HG02571 (cell line): ENCODE measurements around the gene RAB7B.

Experiments used
- ATAC-seq: cut with Tn5 transposase; IDR thresholded peaks from one replicate; pipeline ENCODE4 v1.9.1; 2021; ENCODE audit warnings: mild to moderate bottlenecking, moderate library complexity; ENCODE audit not compliant: unreplicated experiment

The RAB7B gene

DNA sequence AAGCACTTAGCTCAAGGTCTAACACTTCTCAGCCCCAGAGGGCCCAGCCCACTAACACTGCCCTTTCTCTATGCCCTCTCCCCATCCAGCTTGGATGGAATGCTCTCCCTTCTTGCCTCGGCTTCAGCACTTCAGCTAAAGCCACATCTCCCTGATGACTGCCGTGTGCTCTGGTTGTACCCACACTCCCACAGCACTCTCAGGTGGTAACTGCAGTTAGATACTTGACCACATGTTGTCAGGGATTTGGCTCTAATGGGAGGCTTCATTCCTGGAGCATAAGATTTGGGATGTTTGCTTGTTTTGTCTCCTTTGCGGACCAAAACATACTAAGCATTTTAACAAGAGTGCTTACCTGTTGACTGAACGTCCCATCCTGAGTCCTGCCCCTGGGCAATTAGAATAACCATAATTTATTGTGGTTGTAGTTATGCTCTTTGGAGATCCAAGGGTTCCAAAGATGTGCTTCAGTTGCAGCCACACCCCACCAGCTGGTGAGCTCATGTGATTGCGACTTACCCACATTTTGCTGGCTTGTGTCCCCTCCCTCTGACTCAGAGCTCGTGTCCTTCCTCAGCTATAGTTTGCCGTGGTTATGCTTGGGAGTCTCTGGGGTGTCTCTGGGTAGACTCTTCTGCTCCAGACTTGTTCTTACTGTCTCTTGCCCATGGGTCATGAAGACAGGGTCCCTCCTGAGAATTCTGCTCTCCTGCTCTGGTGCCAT is 52.2 kb downstream of the RAB7B start:
- ATAC-seq: no peak

- ATAC-seq: no peak
Measured at GRCh38 chr1:205950280-205950679, 52.9 kb downstream of the RAB7B start.

- no peak for ATAC-seq
Measured at GRCh38 chr1:205949753-205950152, 53.4 kb downstream of the RAB7B start.

- ATAC-seq: no peak
Measured at GRCh38 chr1:205948886-205949285, 54.3 kb downstream of the RAB7B start.

GRCh38 chr1:205948039-205948438 is 55.2 kb downstream of the RAB7B start:
- ATAC-seq: no peak

- no peak for ATAC-seq
Measured at GRCh38 chr1:205947024-205947423, 56.2 kb downstream of the RAB7B start.

- ATAC-seq: no peak
Measured at GRCh38 chr1:205945069-205945468, 58.1 kb downstream of the RAB7B start.

- ATAC-seq: no peak
Measured at GRCh38 chr1:205944525-205944924, 58.7 kb downstream of the RAB7B start.

GRCh38 chr1:205943245-205943644 is 60.0 kb downstream of the RAB7B start, which contains the start of gene SLC26A9:
TSS of gene SLC26A9 (minus strand) at chr1:205943456. CDS start at chr1:205935820, 7,636 bp downstream.
- ATAC-seq: no peak

DNA sequence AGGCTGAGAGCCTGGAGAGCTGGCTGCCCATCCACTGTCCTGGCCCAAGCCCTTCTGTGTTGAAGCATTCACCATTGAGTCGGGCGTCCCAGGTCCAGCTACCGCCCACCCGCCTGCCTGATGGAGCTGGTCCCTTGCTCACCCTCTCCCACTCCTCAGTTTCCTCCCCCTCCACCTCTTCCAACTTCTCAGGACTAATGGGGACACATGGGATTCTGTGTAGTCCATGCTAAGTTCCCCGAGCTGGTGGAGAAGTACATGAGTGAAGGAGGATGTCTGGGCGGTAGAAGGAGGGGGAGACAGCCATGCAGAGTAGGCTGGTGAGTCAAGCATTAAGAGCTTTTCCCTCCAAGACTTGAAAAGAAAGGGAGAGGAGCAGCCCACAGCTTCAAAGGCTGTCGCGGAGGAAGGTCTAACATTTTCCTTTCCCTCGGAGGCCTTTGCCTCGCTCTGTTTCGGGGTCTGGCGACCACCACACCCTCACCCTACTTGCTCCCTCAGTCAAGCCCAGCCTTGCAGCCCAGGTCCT is 60.5 kb downstream of the RAB7B start:
- no peak for ATAC-seq

GRCh38 chr1:205940710-205941109 is 62.5 kb downstream of the RAB7B start:
- no peak for ATAC-seq

- no peak for ATAC-seq
Measured at GRCh38 chr1:205939690-205940330, 63.4 kb downstream of the RAB7B start.

DNA sequence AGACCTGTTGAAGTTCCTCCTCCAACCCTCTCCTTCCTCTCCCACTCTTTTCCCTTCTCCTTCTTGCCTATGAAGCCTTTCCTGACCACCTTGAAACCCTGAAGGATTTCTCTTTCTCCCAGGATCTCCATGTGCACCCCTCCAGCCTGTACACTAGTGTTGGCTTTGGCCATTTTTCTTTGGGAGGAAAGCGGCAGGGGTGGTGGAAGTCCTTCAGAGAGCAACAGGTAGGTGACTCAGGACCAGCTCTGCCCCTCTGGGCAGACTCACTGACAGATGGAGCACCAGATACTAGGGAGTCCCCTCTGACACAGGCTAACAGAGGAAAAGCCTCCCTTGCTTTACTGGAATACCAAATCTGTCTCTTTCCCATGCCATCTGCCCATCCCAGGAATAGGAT is 64.5 kb downstream of the RAB7B start:
- ATAC-seq: no peak

DNA sequence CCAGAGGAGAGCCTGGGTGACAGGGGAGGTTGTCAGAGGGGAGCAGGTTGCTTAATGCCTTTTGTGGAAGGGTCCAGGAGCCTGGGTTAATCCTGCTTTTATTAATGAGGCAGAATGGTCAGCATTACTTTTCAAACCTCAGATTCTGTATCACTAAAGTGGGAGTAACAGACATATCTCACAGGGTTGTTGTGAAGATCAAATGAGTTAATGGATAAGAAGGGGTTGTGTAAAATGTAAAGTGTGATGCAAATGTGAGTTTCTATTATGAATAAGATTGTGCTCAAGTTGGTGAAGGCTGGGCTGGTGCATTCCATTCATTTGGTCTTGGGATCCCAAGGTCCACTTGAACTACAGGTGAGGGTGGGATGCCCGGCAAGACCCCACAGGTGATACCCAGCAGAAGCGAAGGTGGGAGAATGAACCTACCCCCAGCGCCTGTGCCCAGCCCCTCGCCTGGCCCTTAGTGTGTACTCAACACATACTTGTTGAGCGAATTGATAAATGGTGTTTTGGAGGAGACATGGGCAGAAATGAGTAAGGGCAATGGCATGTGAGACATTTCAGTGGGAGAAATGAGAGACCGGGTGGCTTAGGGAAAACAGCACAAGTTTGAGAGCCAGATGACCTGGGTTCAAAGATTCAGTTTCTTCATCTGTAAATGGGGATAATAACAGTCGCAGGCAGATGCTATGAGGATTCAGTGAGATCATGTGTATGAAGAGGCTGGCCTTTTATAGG is 66.2 kb downstream of the RAB7B start:
- ATAC-seq: no peak

DNA sequence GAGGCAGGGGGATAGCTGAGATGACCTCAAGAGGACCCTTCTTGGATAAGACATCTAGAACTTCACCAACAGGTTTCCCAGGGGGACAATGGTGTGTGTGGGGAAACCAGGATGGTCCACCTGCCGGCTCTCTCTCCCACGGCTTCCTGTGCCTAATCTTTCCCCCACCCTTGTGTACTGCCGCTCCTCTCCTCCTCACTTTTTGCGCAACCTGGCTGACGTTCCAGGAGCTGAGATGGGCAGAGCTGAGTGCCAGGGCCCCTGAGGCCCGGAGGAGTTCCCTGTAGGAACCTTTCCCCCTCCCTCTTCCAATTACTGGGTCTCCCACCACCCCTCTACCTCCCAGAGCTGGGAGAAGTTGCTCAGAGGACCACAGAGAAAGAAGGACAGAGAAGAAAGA is 66.9 kb downstream of the RAB7B start:
- ATAC-seq: no peak

DNA sequence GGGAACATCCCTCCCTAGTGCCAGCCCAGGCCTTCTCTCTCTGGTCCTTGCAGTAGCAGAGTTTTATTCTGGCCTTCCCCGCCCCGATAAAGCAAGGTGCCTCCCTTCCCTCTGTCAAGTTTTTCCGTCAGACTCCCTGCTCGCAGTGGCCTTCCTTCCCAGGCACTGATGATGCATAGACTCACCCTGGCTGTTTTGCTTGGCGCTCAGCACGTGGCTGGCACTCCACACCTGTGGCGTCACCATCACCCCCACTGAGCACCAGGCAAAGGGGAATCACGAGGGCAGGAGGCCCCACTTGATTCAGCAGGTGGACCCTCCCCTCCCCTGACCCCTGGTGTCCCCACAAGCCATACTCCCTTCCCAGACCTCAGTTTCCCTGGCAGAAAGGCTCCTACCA is 67.3 kb downstream of the RAB7B start:
- ATAC-seq: no peak

DNA sequence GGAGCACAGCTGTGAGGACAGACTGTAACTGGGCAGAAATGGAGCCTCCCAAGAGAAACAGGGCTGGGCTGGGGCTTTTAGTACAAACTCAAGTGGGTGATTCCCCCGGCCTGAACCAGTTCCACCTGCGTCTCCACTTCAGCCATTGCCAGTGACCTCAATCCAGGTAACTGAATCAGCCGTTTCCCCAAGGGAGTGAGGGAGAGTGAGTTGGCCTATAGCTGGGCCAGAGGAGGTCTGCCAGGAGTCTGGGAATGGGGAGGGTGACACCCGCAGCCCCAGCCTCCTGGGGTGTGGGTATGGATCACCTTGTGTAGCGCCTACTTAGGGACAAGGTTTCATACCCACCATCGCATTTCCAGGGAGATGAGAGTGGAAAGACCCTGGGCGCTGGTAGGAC is 68.4 kb downstream of the RAB7B start:
- no peak for ATAC-seq

DNA sequence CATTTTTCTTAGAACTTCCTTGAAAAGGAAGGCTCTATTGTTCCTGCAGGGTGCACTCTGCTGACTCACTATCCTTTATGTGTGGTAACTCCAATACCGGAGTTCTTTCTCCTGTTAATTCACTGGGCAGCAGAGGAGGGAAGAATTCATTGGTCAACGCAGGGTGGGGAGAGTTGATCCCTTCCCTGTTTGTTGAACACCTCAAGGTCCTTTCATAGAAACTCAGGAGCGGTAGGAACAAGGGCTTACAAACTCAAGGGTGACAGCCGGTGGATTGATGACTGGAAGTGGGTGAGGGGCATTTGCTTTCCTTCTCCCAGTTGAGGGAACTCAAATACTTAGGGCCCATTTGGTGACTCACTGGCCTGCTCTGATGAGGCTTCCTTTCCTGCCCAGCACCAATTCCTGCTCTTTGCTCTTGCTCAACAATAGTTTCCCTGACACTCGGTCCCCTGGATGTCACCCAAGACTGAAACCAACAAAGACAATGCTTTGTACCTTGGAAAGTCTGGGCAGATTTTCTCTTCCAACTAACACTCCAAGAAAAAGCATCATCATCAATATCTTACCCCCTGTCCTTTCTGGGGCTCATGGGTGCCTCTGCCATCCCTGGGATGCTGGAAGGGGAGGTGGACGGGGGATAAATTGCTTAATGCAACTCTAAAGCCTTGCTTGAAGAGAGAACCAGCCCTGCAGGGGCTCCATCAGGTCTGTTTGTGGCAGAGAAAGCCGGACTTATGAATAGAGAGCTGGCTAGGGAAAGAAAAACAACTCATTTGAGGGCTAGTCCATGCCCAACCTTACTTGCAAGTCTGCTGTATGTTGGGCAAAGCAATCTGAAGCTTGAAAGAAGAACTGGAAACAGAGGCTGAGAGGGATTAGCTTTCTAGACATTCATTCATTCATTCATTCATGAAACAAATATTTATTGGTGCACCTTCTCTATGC is 69.2 kb downstream of the RAB7B start:
- ATAC-seq: no peak

GRCh38 chr1:205932776-205933175 is 70.4 kb downstream of the RAB7B start:
- ATAC-seq: no peak

GRCh38 chr1:205930799-205931281 is 72.4 kb downstream of the RAB7B start:
- ATAC-seq: no peak
